ENCODE data around the gene NET1. TPM values are rescaled to one million over a fixed set of nuclear protein-coding genes. Genes with fewer than 3 reads are reported as not detected.

NET1 gene, protein sequence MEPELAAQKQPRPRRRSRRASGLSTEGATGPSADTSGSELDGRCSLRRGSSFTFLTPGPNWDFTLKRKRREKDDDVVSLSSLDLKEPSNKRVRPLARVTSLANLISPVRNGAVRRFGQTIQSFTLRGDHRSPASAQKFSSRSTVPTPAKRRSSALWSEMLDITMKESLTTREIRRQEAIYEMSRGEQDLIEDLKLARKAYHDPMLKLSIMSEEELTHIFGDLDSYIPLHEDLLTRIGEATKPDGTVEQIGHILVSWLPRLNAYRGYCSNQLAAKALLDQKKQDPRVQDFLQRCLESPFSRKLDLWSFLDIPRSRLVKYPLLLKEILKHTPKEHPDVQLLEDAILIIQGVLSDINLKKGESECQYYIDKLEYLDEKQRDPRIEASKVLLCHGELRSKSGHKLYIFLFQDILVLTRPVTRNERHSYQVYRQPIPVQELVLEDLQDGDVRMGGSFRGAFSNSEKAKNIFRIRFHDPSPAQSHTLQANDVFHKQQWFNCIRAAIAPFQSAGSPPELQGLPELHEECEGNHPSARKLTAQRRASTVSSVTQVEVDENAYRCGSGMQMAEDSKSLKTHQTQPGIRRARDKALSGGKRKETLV
- total RNA-seq: 100 to 1,000 TPM; 213 to 399 (median 359) TPM
- long read RNA-seq, donor 1, transcript NET1-201 (12 exons, 3,402 nt): minor isoform, 8 of 112 reads
- long read RNA-seq, donor 1, transcript NET1-202 (10 exons, 3,253 nt): major isoform, 73 of 112 reads
- long read RNA-seq, donor 1, partial matches to known transcripts: 26 of 112 reads
- long read RNA-seq, donor 1, other reads (novel, unspliced or antisense): 5 of 112 reads
- long read RNA-seq, donor 2, transcript NET1-202 (10 exons, 3,253 nt): major isoform, 49 of 59 reads
- long read RNA-seq, donor 2, partial matches to known transcripts: 5 of 59 reads
- long read RNA-seq, donor 2, other reads (novel, unspliced or antisense): 4 of 59 reads

DNA sequence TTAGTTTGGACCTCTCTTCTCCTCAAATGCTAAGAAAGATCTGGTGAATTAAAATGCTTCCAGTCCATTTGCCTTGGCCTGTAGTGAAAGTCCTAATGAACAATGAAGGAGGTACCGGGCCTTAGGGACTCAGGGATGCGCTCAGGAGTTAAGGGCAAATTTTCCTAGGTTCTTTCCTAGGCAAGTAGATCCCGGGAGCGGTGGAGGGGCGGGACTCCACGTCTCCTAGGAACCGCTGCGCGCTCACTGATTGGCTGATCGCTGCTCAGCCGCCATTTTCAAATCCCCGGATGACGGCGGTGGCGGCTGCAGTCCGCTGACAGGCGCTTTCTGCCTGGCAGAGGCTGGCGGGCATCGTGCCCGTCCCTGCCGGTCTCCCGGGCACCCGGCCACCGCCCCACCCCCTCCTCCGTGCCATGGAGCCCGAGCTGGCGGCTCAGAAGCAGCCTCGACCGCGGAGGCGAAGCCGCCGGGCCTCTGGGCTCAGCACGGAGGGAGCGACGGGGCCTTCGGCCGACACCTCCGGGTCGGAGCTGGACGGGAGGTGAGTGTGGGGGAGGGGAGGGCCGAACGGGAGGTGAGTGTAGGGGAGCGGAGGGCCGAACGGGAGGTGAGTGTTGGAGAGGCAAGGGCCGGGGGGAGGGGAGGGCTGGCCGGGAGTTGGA lies at the start of gene NET1:
TSS of gene NET1 (plus strand) at position 281 of the 665 bp plus-strand sequence. CDS start at position 417, 136 bp downstream.
- Histone ChIP-seq H3K4me1 (ENCODE audit: low read depth) (peaks cover 3% of the 10 kb centered on the region), H3K4me3 (peak within 1 kb of the TSS; percentile 35), H3K9me3 (no peaks in the 10 kb centered on the region), H3K36me3 (ENCODE audit: low read depth) (no peaks in the 10 kb centered on the region)
- ATAC-seq (peak; percentile 99), DNase-seq (peak; percentile 89 to 95 (median 93))
- TF ChIP-seq CTCF (IDR thresholded peaks at IDR 0.05): no peak
- intact Hi-C loops (cut with DNase I, micrococcal nuclease): no loop called here

DNA sequence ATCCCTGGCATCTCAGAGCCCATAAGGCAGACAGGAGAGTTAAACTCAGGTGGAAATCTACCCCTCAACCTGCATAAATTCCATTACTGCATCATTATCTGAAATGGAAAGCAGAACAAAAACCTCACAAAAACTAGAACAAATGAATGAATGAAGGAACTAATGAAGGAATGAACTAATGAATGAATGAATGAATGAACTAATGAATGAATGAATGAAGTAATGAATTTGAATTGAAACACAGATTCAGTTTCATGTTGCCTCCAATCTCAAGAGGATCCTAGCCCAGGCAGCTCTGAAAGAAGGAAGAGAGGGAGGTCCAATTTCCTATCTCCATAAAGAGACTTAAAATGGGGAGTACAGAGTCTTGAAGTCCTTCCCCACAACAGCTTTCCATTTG lies 49.5 kb upstream of the NET1 start:
- no peak for ATAC-seq
- H3K9me3 ChIP-seq: no peaks in the 10 kb centered on the region

GRCh38 chr10:5364374-5364773 lies 48.0 kb upstream of the NET1 start:
- peaks cover 10% of the 10 kb centered on the region for H3K4me1 ChIP-seq (ENCODE audit: low read depth)
- DNase-seq (no peak), ATAC-seq (no peak)
- H3K9me3 ChIP-seq: no peaks in the 10 kb centered on the region
- H3K4me3 ChIP-seq: no peak overlapping the region
- intact Hi-C loops (cut with DNase I, micrococcal nuclease): no loop called here
- no peaks in the 10 kb centered on the region for H3K36me3 ChIP-seq (ENCODE audit: low read depth)
- no peak for TF ChIP-seq CTCF (IDR thresholded peaks at IDR 0.05)

More for the DNA sequence above, 49.5 kb upstream of the NET1 start:
- no peak for TF ChIP-seq CTCF (IDR thresholded peaks at IDR 0.05)
- H3K4me3 ChIP-seq: no peak overlapping the region
- DNase-seq: no peak
- peaks cover 10% of the 10 kb centered on the region for H3K4me1 ChIP-seq (ENCODE audit: low read depth)
- no peaks in the 10 kb centered on the region for H3K36me3 ChIP-seq (ENCODE audit: low read depth)
- intact Hi-C loops (cut with DNase I, micrococcal nuclease): no loop called here

GRCh38 chr10:5364890-5365338 lies 47.4 kb upstream of the NET1 start, which contains the start of gene UCN3:
UCN3 (plus strand) TSS chr10:5364966; CDS start chr10:5373721, 8,755 bp downstream.
- no peak within 1 kb of the TSS for H3K4me3 ChIP-seq
- H3K4me1 ChIP-seq (ENCODE audit: low read depth): peaks cover 9% of the 10 kb centered on the region
- intact Hi-C loops (cut with DNase I, micrococcal nuclease): no loop called here
- no peaks in the 10 kb centered on the region for H3K9me3 ChIP-seq
- no peak for TF ChIP-seq CTCF (IDR thresholded peaks at IDR 0.05)
- DNase-seq (no peak), ATAC-seq (peak; percentile 31)
- no peaks in the 10 kb centered on the region for H3K36me3 ChIP-seq (ENCODE audit: low read depth)

GRCh38 chr10:5365928-5366327 lies 46.4 kb upstream of the NET1 start:
- Histone ChIP-seq H3K9me3 (no peaks in the 10 kb centered on the region), H3K4me3 (no peak overlapping the region), H3K4me1 (ENCODE audit: low read depth) (peaks cover 4% of the 10 kb centered on the region), H3K36me3 (ENCODE audit: low read depth) (no peaks in the 10 kb centered on the region)
- TF ChIP-seq CTCF (IDR thresholded peaks at IDR 0.05): no peak
- no peak for DNase-seq
- intact Hi-C loops (cut with DNase I, micrococcal nuclease): no loop called here
- ATAC-seq: no peak
